RWPE2 (cell line): ENCODE measurements around the gene LCP2.

Experiments
- ATAC-seq: fragments of 200-7000 bp; cut with Tn5 transposase; 3 replicates; pipeline ENCODE4 v1.9.1; 2021; ENCODE audit warnings: low read depth
- DNase-seq: peaks from one replicate; pipeline ENCODE4 v3.0.0-alpha.2; 2020; ENCODE audit warnings: low spot score
- H3K27ac ChIP-seq: fragments of 450-650 bp; 2 replicates; pipeline ENCODE4 v1.5.1; 2017; ENCODE audit warnings: mild to moderate bottlenecking; ENCODE audit not compliant: poor library complexity, severe bottlenecking
- H3K27me3 ChIP-seq: fragments of 250-450 bp; sonication (Bioruptor Pico); 2 replicates; pipeline ENCODE4 v1.5.1; 2021; ENCODE audit warnings: mild to moderate bottlenecking, moderate library complexity; ENCODE audit not compliant: insufficient read depth, poor library complexity, severe bottlenecking
- H3K36me3 ChIP-seq: fragments of 250-450 bp; sonication (Bioruptor Pico); 2 replicates; pipeline ENCODE4 v1.5.1; 2020; ENCODE audit warnings: low read depth, mild to moderate bottlenecking, moderate library complexity
- H3K4me1 ChIP-seq: fragments of 250-450 bp; sonication (Bioruptor Pico); 2 replicates; pipeline ENCODE4 v1.5.1; 2021; ENCODE audit warnings: mild to moderate bottlenecking, moderate library complexity; ENCODE audit not compliant: insufficient read depth, poor library complexity, severe bottlenecking
- H3K4me3 ChIP-seq: fragments of 250-450 bp; sonication (Bioruptor Pico); 2 replicates; pipeline ENCODE4 v1.5.1; 2021; ENCODE audit warnings: mild to moderate bottlenecking, moderate library complexity; ENCODE audit not compliant: severe bottlenecking
- H3K9me3 ChIP-seq: fragments of 250-450 bp; sonication (Bioruptor Pico); 2 replicates; pipeline ENCODE4 v1.5.1; 2021; ENCODE audit warnings: mild to moderate bottlenecking, moderate library complexity; ENCODE audit not compliant: severe bottlenecking
- TF ChIP-seq, protein P1 (sequence below): fragments of 450-650 bp; IDR thresholded peaks from one replicate; pipeline ENCODE4 v1.5.1; 2017; ENCODE audit warnings: mild to moderate bottlenecking, moderate library complexity; ENCODE audit not compliant: poor library complexity, severe bottlenecking

LCP2 gene

DNA sequence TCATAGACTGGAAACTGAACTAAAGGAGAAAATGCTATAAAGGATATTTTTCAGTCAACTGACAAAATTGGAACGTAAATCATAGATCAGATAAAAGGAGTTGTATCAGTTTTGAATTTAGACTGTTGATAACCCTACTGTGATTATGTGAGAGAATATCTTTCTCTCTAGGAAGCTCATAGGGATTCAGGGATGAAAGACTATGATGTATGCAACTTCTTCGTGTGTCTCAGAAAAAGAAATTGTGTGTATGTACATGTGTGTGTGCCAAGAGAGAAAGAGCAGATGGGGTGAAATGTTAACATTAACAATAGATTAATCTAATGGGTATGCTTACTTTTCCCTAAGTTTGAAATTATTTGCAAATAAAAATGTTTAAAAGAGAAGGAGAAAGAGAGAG lies 95.5 kb downstream of the LCP2 start:
- TF ChIP-seq, protein P1, sequence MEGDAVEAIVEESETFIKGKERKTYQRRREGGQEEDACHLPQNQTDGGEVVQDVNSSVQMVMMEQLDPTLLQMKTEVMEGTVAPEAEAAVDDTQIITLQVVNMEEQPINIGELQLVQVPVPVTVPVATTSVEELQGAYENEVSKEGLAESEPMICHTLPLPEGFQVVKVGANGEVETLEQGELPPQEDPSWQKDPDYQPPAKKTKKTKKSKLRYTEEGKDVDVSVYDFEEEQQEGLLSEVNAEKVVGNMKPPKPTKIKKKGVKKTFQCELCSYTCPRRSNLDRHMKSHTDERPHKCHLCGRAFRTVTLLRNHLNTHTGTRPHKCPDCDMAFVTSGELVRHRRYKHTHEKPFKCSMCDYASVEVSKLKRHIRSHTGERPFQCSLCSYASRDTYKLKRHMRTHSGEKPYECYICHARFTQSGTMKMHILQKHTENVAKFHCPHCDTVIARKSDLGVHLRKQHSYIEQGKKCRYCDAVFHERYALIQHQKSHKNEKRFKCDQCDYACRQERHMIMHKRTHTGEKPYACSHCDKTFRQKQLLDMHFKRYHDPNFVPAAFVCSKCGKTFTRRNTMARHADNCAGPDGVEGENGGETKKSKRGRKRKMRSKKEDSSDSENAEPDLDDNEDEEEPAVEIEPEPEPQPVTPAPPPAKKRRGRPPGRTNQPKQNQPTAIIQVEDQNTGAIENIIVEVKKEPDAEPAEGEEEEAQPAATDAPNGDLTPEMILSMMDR: no peak
- H3K36me3 ChIP-seq: no peaks in the 10 kb centered on the region

DNA sequence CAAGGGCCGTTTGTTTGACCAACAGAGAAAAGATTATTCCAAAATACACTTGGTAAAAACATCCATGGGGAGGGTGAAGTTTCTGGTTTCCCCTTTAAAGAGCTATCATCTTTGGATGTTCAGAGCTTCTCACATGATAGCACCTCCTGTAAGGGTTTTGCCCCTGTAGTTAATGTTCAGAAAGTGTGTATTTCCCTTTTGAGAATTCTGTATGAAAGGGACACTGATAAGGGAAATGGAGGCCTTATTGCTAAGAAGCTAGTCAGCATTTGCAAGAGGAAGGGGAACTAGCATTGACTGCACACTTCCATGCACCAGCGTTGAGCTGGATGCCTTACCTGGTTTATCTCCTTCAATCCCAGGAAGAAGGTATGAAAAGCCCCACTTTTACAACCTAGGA lies 96.3 kb downstream of the LCP2 start:
- Histone ChIP-seq H3K27me3 (no peaks in the 10 kb centered on the region), H3K4me3 (no peak overlapping the region), H3K27ac (no peak overlapping the region), H3K4me1 (no peaks in the 10 kb centered on the region), H3K36me3 (no peaks in the 10 kb centered on the region), H3K9me3 (no peaks in the 10 kb centered on the region)
- no peak for ATAC-seq
- DNase-seq: no peak
- TF ChIP-seq, protein P1: no peak

More for the DNA sequence above, 95.5 kb downstream of the LCP2 start:
- ATAC-seq (no peak), DNase-seq (no peak)
- H3K27me3 ChIP-seq: no peaks in the 10 kb centered on the region
- no peaks in the 10 kb centered on the region for H3K9me3 ChIP-seq
- no peak overlapping the region for H3K4me3 ChIP-seq
- H3K4me1 ChIP-seq: no peaks in the 10 kb centered on the region
- H3K27ac ChIP-seq: no peak overlapping the region

DNA sequence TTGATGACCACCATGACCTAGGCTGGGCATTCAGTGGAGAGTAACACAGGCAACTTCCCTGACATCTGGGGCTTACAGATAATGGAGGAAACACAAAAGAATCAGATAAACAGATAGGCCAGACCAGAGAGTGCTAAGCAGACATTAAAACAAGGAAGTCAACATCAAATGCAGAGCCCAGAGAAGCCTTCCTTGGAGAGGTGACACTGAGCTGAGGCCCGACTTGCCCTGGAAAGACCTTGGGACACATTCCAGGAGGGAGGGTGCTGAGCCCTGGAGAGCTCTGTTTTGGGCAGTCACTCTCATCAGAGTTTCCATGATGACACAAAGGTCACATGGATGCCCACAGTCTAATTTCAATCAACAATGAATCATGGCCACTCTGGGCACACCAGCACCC lies 96.7 kb downstream of the LCP2 start:
- Histone ChIP-seq H3K4me3 (no peak overlapping the region), H3K27me3 (no peaks in the 10 kb centered on the region), H3K4me1 (no peaks in the 10 kb centered on the region), H3K36me3 (no peaks in the 10 kb centered on the region), H3K9me3 (no peaks in the 10 kb centered on the region), H3K27ac (no peak overlapping the region)
- DNase-seq (no peak), ATAC-seq (no peak)
- TF ChIP-seq, protein P1: no peak
